ENCODE results near the gene SLC30A2. TPM values are rescaled to one million over a fixed set of nuclear protein-coding genes. Genes with fewer than 3 reads are reported as not detected.

The SLC30A2 gene
- polyA plus RNA-seq, 6 donors from 2014 or later, result not detected

DNA sequence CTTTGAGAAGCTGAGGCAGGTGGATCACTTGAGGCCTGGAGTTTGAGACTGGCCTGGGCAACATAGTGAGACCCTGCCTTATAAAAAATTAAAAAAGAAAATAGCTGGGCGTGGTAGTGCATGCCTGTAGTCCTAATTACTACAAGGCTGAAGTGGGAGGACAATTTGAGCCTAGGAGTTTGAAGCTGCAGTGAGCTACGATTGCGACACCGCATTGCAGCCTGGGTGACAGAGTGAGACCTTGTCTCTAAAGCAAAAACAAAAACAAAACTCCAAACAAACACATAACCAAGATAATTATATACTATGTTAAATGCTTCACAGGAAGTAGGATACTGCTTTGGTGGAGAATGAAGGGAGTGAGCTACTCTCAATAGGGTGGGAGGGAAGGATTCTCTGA, 42.7 kb downstream of the SLC30A2 start:
- peaks cover 6 to 11% (median 9%) of the 10 kb centered on the region in 3 donors for H3K4me1 Mint-ChIP-seq
- H3K27me3 Mint-ChIP-seq, result peaks cover 0 to 8% (median 5%) of the 10 kb centered on the region in 3 donors
- H3K27ac Mint-ChIP-seq, result no peak overlapping the region
- H3K4me3 Mint-ChIP-seq, result no peak overlapping the region
- no peaks in the 10 kb centered on the region for H3K9me3 Mint-ChIP-seq
- H3K36me3 Mint-ChIP-seq, result no peaks in the 10 kb centered on the region
- DNase-seq, result no peak
- ATAC-seq (ENCODE audit: low read depth in 2 of 2), result no peak

DNA sequence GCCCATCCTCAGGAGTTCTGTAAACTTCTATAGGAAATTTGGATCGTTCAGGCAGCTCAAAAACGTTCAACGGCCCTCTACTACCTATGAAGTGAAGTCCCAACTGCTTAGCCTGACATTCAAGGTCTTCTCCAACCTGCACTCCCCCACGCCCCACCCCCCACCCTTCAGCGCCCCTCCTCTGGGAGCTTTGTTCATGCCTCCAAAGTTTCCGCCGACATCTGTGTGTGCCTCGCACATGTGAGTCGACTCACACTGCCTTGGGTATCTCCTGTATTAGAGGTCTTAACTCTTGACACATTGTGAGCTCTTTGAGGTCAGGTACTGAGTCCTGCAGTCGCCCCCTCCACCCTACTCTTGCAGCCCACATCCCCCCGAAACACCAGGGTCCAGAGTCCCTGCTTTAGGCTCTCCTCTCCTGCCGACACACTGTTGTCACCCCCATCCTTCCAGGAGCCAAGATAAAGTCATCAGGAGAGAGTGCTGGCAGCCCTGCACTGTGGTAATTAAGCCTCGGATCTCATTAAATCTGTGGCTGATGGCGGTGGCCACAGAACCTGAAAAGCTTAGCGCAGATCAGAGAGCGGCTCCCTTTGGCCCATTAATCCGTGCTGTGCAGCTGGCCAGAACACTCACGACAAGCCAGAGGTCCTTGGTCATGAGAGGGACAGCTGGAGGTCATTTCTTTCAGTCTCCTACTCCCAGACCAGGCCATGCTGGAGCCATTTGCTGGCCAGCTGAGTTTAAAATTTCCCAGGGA, 46.7 kb downstream of the SLC30A2 start:
- ATAC-seq (ENCODE audit: low read depth in 2 of 2), result no peak

DNA sequence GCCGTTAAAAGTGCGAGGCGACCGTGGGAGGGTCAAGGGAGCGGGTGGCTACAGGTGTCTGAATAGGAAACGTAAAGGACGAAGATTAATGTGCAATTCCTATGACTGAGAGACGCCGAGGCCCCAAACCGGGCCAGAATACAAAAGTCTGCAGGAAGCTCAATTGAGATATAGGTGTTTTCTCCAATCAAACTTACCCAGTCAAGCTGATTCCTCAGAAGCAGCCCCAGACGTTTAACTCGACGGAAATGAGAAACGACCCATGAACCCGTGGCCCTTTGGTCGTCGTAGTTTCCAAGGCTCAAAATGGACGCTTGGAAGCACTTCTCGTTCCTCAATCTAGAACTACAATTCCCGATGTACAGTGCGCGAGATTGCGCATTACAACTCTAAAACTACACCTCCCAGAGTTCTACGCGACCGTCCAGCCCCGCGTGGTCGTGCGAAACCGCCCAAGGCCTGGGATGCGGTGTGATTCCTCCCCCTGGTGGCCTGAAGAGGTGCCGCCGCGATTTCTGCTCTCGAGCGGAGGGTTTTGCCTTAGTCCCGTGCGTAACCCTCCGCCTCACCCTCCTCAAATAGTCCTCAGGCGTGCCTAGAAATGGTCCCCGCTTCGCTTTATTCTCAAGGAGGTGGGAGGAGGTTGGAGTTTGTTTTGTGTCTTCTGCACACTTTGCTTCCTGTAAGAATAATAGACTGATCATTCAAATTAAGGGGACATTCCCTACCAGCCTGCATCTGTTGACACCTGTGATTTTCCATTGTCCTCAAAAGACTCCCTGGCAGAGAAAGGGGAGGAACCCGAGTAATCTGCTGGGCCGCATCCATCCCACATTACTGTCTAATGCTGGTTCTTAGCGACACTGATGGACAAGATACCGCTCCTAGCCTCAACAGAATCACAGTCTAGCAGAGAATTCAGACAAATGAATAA, 47.8 kb downstream of the SLC30A2 start, which contains the start of gene PAFAH2:
PAFAH2 (minus strand) TSS at position 236 of the 934 bp plus-strand sequence. CDS start 7,247 bp downstream, outside the sequence.
- no peaks in the 10 kb centered on the region for H3K36me3 Mint-ChIP-seq
- H3K9me3 Mint-ChIP-seq, result no peaks in the 10 kb centered on the region
- peaks cover 12 to 27% (median 24%) of the 10 kb centered on the region in 3 donors for H3K4me1 Mint-ChIP-seq
- H3K27me3 Mint-ChIP-seq, result no peaks in the 10 kb centered on the region
- H3K4me3 Mint-ChIP-seq, result peak within 1 kb of the TSS; percentile 89 to 99 (median 96)
- DNase-seq (peak; percentile 97), ATAC-seq (ENCODE audit: low read depth in 2 of 2) (peak; percentile 97)
- H3K27ac Mint-ChIP-seq, result peak within 1 kb of the TSS; percentile 95 to 98 (median 98)

More for the DNA sequence above, 46.7 kb downstream of the SLC30A2 start:
- Mint-ChIP-seq H3K4me3 (peak overlapping the region in 4 of 8 donors; percentile 15 to 96 (median 93)), H3K27ac (peak overlapping the region in 2 of 6 donors; percentile 29 to 65), H3K27me3 (peaks cover 0 to 3% (median 0%) of the 10 kb centered on the region in 3 donors), H3K4me1 (peaks cover 18 to 24% (median 20%) of the 10 kb centered on the region in 3 donors), H3K9me3 (no peaks in the 10 kb centered on the region), H3K36me3 (no peaks in the 10 kb centered on the region)
- DNase-seq, result no peak

DNA sequence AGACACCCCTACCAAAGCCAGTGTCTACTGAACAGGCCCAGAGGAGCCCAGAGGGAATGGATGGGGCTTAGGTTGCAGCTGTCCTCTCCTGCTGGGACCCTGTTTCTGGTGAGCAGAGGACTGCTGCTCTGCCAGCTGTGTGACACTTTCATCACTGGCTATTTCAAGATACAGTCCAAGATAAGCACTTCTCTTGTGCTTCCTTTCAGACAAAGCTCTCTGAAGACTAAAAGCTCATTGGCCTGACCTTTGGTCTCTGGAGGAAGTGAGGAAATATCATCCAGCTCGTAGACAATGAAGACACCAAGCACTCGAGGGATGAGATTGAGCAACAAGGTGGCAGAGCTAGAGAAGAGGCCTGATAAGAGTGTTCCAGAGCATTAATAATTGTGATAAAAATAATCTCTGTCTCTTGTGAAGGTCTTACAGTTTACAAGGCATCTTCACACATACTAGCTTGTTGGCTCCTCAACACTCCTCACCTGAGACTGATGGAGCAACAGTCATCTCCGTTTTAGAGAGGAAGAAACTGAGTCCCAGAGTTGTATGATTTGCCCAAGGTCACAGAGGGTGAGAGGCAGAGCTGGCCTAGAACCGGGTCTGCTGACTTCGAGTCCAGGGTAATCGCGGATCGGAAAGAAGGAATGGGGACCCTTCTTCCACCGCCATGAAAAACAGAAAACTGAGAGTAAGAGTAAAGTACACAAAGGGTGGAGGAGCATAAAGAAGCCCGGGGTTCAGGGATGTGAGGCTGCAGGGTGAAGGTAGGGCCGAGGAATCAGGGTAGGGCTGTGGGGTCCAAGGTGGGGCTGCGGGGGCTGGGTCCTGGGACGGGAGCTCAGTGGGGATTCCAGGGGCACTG, 48.7 kb downstream of the SLC30A2 start:
- no peak for DNase-seq
- Mint-ChIP-seq H3K36me3 (no peaks in the 10 kb centered on the region), H3K27me3 (no peaks in the 10 kb centered on the region), H3K9me3 (no peaks in the 10 kb centered on the region), H3K27ac (peak overlapping the region; percentile 95 to 98 (median 98)), H3K4me3 (peak overlapping the region; percentile 89 to 99 (median 96)), H3K4me1 (peaks cover 12 to 28% (median 24%) of the 10 kb centered on the region in 3 donors)
- ATAC-seq (ENCODE audit: low read depth in 2 of 2), result no peak

DNA sequence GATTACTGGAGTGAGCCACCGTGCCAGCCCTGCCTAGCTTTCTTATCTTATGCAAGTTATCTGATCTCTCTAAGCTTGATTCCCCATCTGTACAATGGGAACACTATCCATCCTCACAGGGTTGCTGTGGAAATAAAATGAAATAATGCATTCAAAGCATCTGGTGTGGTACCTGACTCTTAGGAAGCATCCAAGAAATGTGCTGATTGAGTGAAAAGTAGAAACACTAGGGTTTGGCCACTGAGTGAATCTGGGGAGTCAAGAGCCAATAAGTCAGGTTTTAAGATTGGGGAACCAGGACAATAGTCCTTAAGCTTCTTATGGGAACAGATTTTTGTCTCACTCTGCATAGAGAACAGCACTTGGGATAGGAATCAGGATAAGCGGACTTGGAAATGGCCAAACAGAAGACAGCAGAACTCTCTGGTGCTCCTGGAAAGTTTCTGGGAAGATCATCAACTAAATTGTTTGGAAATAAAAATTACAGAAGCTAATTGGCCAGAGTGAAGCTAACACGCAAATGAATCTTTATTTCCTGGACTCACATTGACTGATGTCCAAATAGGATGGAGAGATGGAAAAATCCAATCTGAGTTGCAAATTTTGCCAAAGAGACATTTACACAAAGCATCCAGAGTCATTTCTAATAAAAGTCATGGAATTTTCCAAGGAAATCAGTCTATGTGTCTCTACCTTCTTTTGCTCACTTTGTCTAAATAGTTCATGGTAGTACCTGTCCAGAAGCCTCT, 51.3 kb downstream of the SLC30A2 start:
- Mint-ChIP-seq H3K27ac (no peak overlapping the region), H3K4me1 (peaks cover 27 to 44% (median 36%) of the 10 kb centered on the region in 3 donors), H3K36me3 (no peaks in the 10 kb centered on the region), H3K9me3 (no peaks in the 10 kb centered on the region), H3K4me3 (peak overlapping the region in 1 of 8 donors; percentile 44), H3K27me3 (no peaks in the 10 kb centered on the region)
- no peak for DNase-seq
- ATAC-seq (ENCODE audit: low read depth in 2 of 2), result no peak

DNA sequence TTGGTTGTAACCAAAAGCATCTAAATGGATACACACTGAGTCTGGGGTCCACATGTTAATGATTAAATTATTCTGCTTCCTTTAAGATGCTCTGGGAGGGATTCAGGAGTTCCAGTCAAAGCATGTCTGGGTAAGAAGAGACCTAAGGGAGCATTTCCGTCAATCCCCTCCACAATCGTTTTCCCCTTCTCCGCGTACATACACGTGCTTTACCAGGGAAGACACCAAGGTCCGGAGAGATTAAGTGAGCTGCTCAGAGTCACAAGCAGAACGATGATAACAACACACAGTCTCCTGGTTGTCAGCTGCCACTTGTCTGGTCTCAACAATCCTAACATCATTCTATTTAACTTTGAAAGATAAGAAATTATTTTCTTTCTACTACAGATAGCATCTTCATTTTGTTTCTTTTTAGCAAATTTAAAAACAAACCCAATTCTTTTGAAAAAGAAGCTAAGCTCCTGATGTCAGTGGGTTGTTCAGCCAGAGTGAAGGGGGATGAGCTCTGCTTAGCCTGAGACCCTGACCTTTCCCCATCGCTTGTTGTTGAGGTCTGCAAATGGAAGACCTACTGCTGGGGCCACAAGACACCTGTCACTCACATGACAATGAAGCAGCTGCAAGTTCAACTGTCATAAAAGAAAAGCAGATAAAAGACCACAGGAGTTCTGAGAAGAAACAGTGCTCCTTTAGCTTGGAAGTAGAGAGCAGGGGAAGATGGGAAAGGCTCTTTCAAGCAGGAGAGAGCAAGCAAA, 52.5 kb downstream of the SLC30A2 start:
- ATAC-seq (ENCODE audit: low read depth in 2 of 2) (no peak), DNase-seq (no peak)
- no peaks in the 10 kb centered on the region for H3K9me3 Mint-ChIP-seq
- peak overlapping the region in 2 of 6 donors; percentile 45 to 57 for H3K27ac Mint-ChIP-seq
- no peaks in the 10 kb centered on the region for H3K36me3 Mint-ChIP-seq
- peaks cover 27 to 41% (median 32%) of the 10 kb centered on the region in 3 donors for H3K4me1 Mint-ChIP-seq
- no peaks in the 10 kb centered on the region for H3K27me3 Mint-ChIP-seq
- peak overlapping the region in 1 of 8 donors; percentile 36 for H3K4me3 Mint-ChIP-seq

DNA sequence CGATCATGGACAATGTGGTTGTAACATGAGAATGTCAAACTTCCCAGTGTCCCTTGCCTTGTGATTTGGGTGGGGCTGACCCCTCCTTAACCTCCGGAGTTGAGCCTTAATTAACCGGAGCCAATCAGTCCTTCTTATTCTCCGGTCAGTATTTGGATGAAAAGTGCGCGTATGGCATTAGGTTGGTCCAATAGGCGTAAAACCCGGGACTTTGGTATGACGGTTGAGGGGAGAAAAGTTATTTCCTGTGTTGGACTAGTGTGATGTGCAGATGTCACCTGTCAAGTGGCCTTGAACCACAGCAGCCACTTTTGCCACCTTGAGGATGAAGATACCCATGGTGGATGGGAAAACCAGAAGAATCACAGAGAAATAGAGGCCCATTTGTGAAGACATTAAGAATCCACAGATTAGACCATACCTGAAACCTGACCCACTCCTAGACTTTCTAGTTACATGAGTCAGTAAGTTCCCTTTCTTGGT, 53.2 kb downstream of the SLC30A2 start:
- Mint-ChIP-seq H3K4me1 (peaks cover 27 to 35% (median 28%) of the 10 kb centered on the region in 3 donors), H3K4me3 (peak overlapping the region in 2 of 8 donors; percentile 36 to 53), H3K9me3 (no peaks in the 10 kb centered on the region), H3K27ac (peak overlapping the region in 2 of 6 donors; percentile 43 to 57), H3K27me3 (no peaks in the 10 kb centered on the region), H3K36me3 (no peaks in the 10 kb centered on the region)
- ATAC-seq (ENCODE audit: low read depth in 2 of 2), result no peak
- no peak for DNase-seq

DNA sequence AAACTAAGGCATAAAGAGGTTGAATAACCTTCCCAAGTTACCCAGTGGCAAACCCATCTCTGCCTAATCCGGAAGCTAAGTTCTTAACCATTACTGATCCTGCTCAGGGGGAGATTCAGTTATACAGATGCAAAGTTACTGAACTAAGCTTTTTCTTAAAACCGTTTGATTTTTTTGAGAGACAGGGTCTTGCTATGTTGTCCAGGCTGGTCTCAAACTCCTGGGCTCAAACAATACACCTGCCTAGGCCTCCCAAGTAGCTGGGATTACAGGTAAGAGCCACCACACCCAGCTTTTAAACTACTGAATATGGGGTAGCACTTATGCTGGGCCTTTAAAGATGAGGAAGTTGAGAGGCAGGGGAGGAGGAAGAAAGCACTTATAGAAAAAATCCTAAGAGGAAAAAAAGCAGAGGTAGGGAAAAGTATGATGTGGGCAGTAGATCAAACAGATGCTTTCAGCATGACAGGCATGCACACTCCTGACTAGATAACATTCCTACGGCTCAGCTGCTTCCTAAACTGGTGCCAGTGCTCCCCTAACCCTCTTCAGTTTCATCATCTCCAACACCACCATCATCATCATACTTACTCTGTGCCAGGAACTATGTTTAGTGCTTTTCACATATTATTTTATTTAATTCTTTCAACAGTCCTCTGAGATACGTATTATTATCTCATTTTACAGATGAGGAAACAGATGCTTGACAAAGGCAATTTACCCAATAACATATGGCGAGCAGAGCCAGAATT, 53.8 kb downstream of the SLC30A2 start:
- no peaks in the 10 kb centered on the region for H3K27me3 Mint-ChIP-seq
- peaks cover 22 to 29% (median 23%) of the 10 kb centered on the region in 3 donors for H3K4me1 Mint-ChIP-seq
- ATAC-seq (ENCODE audit: low read depth in 2 of 2), result no peak
- H3K36me3 Mint-ChIP-seq, result no peaks in the 10 kb centered on the region
- H3K27ac Mint-ChIP-seq, result peak overlapping the region in 1 of 6 donors; percentile 58
- H3K9me3 Mint-ChIP-seq, result no peaks in the 10 kb centered on the region
- peak overlapping the region in 1 of 8 donors; percentile 53 for H3K4me3 Mint-ChIP-seq
- DNase-seq, result no peak

- DNase-seq (no peak), ATAC-seq (ENCODE audit: low read depth in 2 of 2) (peak; percentile 38 to 41)
- peaks cover 0 to 6% of the 10 kb centered on the region in 2 donors for H3K36me3 Mint-ChIP-seq
- no peaks in the 10 kb centered on the region for H3K9me3 Mint-ChIP-seq
- peaks cover 18 to 23% (median 22%) of the 10 kb centered on the region in 3 donors for H3K4me1 Mint-ChIP-seq
- H3K27me3 Mint-ChIP-seq, result no peaks in the 10 kb centered on the region
- H3K27ac Mint-ChIP-seq, result peak overlapping the region in 3 of 6 donors; percentile 10 to 43 (median 18)
- peak overlapping the region in 6 of 8 donors; percentile 6 to 70 (median 22) for H3K4me3 Mint-ChIP-seq
Observed at GRCh38 chr1:25990702-25991395, 55.1 kb downstream of the SLC30A2 start.

GRCh38 chr1:25990251-25990650, 55.7 kb downstream of the SLC30A2 start:
- DNase-seq, result no peak
- peaks cover 0 to 12% of the 10 kb centered on the region in 2 donors for H3K36me3 Mint-ChIP-seq
- peak overlapping the region in 3 of 8 donors; percentile 18 to 70 (median 33) for H3K4me3 Mint-ChIP-seq
- no peaks in the 10 kb centered on the region for H3K27me3 Mint-ChIP-seq
- peak overlapping the region in 1 of 6 donors; percentile 73 for H3K27ac Mint-ChIP-seq
- ATAC-seq (ENCODE audit: low read depth in 2 of 2), result no peak
- H3K9me3 Mint-ChIP-seq, result no peaks in the 10 kb centered on the region
- peaks cover 18 to 23% (median 22%) of the 10 kb centered on the region in 3 donors for H3K4me1 Mint-ChIP-seq

All from naive B cell (primary cell).